Lung microvascular endothelial cell (primary cell): ENCODE measurements around the gene EDC4. TPM values are rescaled to one million over a fixed set of nuclear protein-coding genes. Genes with fewer than 3 reads are reported as not detected.
"Not testable (repeated sequence)": the region's sequence is repeated elsewhere in the genome, so short reads cannot be mapped to it uniquely, and the experiment has no call there.

Experiments used
- DNase-seq, 2 donors: peaks; one replicate each; pipeline versions ENCODE4 v3.0.0 to v3.0.0-alpha.2; 2010; ENCODE audit warnings: low read depth in 2 of 2
- total RNA-seq: library from RNA; depleted of rRNA; stranded (reverse); fragments of >200 nt; gene quantifications from 2 replicates; pipeline ENCODE4 v1.2.1, GENCODE V29; 2014

EDC4 gene
- total RNA-seq, 1 donor from 2014 or later, result 42.9 TPM

DNA sequence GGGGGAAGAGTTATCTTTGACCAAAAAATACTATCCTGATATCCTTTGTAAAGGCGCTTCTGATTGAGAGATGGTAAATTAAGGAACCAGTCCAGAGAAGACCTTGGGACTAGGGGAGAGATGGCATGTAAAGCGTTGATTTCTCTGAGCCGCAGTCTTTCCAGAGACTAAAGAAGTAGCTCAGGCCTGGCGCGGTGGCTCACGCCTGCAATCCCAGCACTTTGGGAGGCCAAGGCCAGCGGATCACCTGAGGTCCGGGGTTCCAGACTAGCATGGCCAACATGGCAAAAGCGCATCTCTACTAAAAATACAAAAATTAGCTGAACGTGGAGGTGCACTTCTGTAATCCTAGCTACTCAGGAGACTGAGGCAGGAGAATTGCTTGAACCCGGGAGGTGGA is 24.7 kb upstream of the EDC4 start:
- no peak for DNase-seq

DNA sequence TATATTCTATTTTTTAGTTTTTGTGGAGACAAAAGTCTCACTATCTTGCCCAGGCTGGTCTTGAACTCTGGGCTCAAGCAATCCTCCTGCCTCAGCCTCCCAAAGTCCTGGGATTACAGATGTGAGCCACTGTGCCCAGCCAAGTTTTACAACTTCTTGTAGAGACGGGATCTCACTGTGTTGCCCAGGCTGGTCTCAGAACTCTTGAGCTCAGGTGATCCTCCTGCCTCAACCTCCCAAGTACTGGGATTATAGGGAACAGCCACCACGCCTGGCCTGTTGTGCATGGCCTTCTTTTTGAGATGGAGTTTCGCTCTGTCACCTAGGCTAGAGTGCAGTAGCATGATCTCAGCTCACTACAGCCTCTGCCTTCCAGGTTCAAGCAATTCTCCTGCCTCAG is 19.2 kb upstream of the EDC4 start:
- DNase-seq, result no peak

DNA sequence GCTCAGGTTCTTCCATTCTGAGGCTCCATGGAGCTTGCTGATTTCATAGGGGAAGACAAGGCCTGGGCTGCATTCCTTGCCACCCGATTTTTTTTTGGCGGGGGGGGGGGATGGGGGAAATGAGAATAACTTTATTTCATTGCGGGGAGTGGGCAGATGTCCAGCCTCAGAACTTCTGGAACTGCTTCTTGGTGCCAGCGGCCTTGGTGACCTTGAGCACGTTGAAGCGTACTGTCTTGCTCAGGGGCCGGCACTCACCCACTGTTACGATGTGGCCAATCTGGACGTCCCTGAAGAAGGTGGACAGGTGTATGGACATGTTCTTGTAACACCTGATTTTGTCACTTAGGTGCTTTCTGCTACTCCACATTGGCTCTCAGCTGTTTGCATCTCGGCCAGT is 17.1 kb upstream of the EDC4 start:
- DNase-seq, result no peak

DNA sequence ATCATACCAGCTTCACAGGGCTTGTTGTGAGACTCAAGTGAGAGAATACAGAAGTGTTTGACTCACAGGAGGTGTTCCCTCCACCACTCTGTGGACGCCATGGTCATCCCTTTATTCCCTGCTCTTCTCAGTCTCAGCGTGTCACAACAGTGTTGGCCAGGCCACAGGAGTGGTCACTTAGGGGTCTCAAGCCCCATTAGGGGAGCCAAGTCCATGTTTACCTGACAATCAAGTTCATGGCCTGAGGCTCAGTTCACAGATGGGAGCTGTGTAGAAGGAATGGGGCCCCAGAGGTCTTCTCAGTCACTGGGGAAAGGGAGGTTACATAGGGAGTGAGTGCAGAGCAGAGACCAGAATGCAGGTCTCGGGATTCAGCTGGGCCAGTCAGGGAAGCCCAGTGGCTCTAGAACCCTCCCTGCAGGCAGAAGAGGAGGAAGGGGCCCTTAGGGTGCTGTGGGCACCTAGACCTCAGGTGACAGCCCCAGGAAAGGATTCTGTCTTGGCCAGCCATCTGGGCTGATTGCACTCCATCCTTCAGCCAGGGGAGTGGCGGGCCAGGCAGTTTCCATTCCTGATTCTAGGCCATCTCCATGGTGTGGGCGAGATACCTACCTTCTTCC is 15.8 kb upstream of the EDC4 start:
- no peak for DNase-seq

DNA sequence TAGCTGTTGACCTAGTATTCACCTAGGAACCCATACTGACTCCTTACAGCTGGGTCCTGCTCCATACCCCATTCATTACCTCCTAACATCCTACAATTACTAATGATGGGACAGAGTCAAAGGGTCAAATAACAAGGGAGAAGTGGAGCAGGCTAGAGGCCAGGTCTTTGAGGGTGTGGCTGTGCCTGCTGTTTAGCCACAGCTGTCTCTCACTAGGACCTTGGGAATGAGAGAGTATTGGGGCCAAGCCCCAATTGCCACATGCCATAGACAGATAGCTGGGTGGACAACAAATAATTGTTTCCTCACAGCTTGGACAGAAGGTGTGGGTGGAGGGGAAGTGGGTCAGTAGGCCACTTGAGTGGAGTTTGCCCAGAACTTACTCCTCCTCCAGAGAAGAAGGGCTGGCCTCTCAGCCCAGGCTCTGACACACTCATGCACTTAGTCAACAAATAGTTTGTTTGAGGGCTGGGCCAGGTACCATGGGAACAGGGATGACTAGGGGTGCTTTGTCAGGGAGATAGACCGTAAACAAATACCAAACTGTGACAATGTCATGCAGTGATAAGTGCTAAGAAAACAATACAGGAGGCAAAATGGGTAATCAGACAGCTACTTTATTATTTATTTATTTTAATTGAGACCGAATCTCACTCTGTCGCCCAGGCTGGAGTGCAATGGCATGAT is 15.2 kb upstream of the EDC4 start:
- peak; percentile 88 to 97 for DNase-seq

DNA sequence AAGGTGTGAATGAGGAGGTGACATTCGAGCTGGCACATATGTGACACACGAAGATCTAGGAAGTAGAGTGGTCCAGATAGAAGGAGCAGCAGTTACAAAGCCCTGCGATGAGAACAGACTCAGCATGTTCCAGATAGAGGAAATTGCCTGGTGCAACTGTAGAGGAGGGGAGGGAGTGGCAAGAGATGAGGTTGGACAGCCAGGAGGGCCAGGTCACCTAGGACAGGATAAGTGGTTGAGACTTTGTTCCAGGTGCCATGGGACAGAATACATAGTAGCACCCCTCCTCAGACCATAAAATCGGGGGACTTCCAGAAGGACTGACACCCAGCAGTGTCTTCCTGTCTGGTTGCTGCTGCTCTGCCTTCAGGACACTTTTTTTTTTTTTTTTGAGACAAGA is 14.4 kb upstream of the EDC4 start:
- no peak for DNase-seq

DNA sequence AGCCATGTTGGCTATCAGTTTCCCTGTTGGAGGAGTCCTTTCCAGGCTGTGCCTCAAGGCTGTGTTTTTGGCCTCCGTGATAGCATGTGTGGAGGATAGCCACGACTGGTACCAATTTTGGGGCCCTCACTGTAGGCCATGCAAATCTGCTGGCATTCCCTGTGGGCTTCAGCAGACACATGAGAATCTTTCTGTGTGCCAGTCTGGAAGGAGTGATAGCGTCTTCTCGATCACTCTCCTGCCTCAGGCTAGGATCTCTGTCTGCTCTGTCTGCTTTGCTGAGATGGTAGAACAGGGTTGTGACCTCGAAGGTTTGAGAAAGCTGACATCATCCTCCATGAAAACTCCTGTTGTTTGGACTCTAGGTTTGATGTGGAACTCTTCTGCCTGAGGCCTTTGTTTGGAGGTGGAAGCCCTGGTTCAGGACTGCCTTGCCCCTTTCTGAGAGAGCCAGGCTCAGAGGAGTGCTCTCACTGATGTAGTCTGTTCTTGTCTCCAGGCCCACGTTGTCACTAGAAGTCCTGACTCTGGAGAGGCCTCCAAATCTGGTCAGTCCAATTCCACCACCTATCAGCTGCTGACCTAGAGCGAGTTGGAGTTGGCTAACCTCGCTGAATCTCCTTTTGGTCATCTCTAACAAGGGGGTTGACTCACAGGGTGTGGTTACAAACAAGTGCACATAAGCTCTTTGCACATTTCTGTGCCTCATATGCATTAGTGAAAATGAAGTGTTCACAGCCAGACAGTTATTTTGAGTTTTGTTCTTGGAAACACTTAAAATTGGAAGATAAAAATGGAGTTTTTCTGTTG is 12.1 kb upstream of the EDC4 start:
- DNase-seq, result peak in 1 of 2 donors; percentile 39

DNA sequence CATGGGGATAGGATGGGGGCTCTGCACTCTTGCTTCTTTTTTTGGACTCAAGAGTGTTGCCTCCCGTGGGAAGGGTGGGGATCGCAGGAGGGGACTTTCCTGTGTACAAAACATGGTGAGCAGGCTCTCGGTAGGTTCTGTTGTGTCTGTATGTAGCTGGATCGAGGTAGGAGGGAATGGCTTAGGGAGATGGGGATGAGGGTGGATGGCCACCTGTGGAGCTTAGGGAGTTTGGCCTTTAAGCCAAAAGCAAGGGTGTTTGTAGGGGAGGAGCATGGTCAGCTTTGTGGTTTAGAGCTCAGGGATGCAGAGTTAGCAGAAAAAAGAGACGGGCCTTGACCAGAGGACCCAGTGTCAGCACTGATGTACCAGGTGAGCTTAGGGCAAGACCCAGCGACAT is 11.0 kb upstream of the EDC4 start:
- no peak for DNase-seq

DNA sequence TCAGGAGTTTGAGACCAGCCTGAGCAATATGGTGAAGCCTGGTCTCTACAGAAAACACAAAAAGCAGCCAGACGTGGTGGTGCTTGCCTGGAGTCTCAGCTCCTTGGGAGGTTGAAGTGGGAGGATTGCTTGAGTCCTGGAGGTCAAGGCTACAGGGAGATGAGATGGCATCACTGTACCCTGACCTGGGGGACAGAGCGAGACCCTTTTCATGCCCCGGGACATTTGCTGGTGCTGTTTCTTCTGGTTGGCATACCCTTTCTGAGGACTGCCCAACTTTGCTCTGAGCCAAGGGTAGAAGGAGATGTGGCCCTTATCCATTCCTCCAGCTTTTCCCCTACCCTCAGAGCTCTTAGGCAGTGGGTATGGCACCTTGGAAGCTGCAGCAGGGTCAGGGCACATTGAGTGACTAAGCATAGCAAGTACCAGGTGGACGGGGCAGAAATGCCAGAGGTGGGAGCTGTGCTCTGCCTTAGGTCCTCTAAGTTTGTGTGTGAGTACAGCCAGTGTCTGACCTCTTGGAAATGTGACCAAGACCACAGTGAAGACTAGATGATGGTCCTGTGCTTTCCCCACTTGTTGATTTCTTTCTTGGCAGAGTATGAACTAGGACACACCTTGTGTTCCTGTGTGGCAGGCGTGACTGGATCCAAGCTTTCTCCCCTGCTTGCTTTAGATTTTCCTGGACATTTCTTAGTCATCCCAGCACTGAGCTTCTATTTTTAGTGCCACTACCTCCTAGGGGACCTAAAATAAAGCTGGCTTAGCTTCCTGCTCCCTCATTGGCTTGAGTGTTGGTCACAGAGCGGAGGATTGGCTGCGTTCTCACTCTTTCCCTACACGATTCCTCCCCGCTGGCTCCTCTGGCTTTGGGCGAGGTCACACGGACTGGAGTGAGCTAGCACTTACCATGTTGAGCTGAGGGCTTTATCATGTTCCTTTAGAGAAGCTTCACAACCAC is 9.9 kb upstream of the EDC4 start:
- DNase-seq, result peak in 1 of 2 donors; percentile 32

DNA sequence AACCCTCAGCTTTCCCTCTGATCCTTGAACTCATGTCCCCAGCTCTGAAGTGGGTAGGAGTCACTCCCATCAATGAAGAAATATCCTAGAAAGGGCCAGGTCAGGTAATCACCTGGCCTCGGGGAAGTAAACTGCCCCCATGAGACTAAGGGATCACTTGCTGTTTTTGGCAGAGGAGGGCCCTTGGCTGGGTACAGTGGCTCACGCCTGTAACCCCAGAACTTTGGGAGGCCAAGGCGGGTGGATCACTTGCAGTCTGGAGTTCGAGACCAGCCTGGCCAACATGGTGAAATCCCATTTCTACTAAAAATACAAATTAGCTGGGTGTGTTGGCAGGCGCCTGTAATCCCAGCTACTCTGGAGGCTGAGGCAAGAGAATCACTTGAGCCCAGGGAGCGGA is 8.8 kb upstream of the EDC4 start:
- DNase-seq, result not testable (repeated sequence)

DNA sequence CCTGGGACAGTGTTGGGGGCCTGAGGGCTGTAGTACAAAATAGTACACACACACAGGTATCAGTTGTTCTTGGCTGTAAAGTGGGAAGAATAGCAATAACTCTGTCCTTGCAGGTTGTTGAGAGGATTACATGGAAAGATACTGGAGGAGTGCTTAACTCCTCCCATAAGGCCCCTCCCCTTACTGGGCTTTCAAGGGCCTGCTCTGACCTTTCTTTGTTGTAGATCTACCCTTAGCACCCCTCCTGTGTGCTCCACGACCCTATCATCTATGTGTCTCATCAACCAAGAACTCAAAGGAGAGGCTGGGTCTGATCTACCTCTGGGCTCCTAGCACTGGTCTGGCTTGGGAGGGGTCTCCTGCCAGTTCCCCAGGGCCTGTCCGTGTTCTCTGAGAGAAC is 8.3 kb upstream of the EDC4 start:
- DNase-seq, result no peak

DNA sequence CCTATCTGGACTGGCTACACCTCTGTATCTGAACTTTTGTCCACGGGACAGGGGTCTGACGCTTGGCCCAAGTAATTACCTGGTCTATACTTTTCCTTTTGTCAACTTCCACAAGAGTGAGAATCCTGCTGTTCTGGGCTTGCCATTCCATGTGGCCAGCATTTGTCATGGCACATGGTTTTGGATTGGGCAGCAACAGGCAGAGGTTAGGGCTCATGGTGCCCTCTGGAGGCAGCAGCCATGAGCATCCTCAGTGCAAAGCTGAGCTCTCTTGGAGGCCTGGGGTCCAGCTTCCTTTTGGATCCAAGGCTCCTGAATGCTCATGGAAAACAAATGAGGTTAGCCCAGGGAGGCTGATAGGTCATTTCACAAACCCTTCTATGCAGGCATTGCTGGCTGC is 7.5 kb upstream of the EDC4 start:
- peak; percentile 53 to 61 for DNase-seq

DNA sequence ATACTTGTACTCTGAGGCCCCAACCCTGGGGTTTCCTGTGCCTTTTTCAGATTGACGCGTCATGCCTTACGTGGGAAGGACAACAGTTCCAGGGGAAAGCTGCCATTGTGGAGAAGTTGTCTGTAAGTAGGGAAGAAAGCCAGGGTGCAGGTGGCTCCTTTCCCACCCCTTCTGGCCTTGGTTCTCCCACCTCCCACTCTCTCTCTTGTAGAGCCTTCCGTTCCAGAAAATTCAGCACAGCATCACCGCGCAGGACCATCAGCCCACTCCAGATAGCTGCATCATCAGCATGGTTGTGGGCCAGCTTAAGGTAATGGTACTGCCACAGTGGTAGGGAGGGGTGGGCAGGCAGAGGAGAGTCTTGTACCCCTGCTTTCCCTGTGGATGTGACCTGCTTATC is 4.6 kb upstream of the EDC4 start:
- DNase-seq, result no peak

DNA sequence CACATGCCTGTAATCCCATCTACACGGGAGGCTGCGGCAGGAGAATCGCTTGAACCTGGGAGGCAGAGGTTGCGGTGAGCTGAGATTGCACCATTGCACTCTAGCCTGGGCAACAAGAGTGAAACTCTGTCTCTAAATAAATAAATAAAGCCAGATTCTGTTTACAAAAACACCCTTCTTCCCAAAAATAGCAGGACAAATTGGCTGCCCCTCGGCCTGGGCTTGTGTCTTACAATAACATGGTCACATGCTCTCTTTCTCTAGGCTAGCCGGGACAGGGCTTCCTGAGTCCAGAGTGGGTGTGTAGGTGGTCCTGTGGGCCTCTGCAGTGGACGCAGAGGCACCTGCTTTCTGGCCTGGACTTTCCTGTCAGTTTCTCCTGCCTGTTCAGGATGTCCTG is 3.2 kb upstream of the EDC4 start:
- no peak for DNase-seq

DNA sequence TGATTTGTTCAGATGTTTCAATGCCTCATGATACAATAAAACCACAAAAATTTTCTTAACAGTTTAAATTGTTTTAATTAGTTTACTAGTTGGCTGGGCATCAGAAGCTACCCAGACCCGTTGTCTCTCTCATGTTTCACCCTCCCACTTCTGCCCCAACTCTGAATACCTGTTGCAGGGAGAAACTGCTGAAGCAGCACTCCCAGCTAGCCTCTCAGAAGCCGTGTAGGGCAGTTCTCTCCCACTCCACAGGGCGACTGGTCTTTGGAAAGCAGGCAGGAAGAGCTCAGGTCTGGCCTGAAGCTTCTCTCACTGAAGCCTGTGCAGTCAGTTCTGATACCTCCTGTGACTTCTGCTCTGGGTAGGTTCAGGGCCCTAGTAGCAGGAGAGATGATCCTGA is 1.6 kb upstream of the EDC4 start:
- DNase-seq, result no peak

DNA sequence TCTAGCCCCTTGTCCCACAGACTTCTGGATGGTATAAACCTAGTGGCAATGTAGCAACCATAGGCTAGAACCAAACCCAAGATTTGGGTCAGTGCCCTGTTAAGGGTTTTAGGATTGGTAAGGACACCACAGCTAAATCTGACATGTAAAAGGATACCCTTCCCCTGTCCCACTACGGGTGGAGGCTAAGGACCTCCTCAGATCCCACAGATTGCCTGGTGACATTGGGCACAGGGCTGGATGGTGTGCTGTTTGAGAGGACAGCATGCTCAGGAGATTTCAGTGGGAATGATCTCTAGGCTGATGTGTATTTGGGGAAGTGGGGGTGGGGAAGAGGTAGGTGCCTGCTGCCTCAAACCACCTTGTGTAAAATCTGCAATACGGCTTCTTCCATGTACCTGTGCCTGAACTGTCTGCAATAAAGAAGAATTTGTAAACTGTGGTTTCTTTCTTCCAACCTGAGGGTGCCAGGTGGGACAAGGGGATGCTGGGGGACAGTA is 671 bp upstream of the EDC4 start:
- DNase-seq, result no peak

DNA sequence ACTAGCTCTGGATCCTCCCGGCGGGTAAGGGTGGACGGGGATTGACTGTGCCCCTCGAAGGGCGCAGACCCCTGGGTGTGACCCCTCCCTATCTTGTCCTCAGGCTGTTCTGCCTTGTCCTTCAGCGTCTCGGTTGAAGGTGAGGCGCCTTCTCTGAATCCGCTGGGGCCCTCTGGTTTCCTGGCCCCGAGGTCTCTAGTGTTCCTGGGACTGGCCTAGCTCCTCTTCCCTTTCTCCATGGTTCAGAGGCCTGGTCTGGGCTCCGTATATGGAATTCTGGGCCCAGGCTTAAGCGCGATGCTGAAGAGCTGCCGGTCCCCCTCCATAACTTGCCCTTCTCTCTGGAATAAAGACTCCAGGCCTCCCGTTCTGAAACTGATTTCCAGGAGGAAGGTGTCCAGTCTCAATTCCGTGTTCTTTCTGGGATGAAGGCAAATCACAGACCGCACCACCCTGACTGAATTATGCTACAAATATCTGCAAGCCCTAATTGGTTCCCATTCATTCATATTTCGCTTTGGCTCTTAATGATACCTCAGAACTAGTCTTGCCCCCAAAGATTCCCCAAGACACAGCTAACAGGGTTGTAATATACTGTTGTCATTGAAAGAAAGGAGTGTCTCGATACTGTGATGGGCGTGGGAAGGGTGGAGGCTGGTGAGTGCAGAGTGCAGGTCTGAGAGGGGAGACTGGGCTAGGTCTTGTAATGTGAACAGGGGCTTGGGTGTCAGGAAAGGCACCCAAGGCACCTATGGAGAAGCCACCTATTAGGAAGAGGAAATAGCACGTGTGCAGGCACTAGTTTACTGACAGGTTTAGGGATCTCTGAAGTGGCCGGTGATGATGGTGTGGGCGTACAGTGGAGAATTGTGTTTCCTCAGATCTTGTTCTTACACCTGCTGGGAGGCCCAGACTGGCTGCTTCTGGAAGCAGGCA is 851 bp downstream of the EDC4 start:
- DNase-seq, result no peak

DNA sequence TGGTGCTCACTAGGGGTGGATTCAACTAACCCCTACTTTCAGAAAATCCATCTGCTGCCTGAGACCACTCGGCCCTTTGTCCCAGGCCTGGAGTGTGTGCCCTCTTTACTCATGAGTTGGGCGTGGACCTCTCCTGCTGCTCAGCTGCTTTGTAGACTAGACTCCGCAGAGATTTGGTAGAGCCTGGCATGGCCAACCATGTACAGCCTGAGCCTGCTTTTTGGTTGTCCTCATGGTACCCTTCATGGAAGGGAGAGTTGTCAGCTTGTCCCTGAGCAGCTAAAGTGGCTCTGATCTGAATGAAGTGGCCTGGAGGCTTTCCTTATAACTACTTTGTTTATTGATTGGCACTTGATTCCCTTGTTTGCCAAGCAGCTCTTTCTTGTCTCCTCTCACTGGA is 1.5 kb downstream of the EDC4 start:
- DNase-seq, result no peak

DNA sequence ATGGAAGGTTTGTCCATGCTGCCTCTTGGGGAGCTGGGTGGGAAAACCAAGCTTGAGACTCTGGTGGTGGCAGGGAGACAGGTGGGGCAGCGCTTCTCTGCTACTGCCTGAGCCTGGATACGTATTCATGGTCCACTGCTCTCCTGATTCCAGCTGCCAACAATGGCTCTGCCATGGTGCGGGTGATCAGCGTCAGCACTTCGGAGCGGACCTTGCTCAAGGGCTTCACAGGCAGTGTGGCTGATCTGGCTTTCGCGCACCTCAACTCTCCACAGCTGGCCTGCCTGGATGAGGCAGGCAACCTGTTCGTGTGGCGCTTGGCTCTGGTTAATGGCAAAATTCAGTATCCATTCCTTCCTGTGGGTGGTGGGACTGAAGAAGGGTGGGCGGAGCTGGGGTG is 4.2 kb downstream of the EDC4 start:
- DNase-seq, result no peak

DNA sequence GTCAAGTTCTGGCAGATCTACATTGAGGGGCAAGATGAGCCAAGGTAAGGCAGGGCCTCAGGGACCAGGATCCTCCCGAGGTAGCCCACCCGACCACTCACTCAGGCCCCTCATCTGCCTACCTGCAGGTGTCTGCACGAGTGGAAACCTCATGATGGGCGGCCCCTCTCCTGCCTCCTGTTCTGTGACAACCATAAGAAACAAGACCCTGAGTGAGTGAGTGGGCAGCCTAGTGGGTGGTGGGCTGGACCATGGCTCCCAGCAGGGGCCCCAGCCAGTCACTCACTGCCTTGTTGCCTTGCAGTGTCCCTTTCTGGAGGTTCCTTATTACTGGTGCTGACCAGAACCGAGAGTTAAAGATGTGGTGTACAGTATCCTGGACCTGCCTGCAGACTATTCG is 5.4 kb downstream of the EDC4 start:
- DNase-seq, result no peak
